Lung (tissue), 16 donors: ENCODE results near the gene IGFL4. TPM values are rescaled to one million over a fixed set of nuclear protein-coding genes. Genes with fewer than 3 reads are reported as not detected.

Source experiments
- ATAC-seq: fragments of 200-7000 bp; cut with Tn5 transposase; one replicate; pipeline ENCODE4 v1.9.1; 2020; ENCODE audit warnings: moderate number of reproducible peaks; ENCODE audit not compliant: insufficient read depth, low FRiP score
- DNase-seq, 3 donors: peaks; one replicate each; pipeline ENCODE4 v3.0.0-alpha.2; 2013 to 2017
- H3K27ac ChIP-seq, 2 donors: one replicate each; pipeline ENCODE4 v1.5.1; 2013; ENCODE audit warnings: mild to moderate bottlenecking in 2 of 2, moderate library complexity in 2 of 2, control low read depth in 1 of 2, inconsistent platforms in 1 of 2, low read depth in 1 of 2, low read length in 1 of 2
- H3K27me3 ChIP-seq, 3 donors: one replicate each; pipeline ENCODE4 v1.5.1; 2013; ENCODE audit warnings: low read length in 2 of 3; ENCODE audit not compliant: control insufficient read depth in 3 of 3, insufficient read depth in 3 of 3
- H3K36me3 ChIP-seq, 4 donors: one replicate each; pipeline ENCODE4 v1.5.1; 2013; ENCODE audit warnings: low read length in 4 of 4, mild to moderate bottlenecking in 1 of 4, moderate library complexity in 1 of 4; ENCODE audit not compliant: control insufficient read depth in 4 of 4, insufficient read depth in 4 of 4
- H3K4me1 ChIP-seq, 5 donors: one replicate each; pipeline ENCODE4 v1.5.1; 2013; ENCODE audit warnings: low read length in 5 of 5, mild to moderate bottlenecking in 2 of 5, moderate library complexity in 1 of 5; ENCODE audit not compliant: control insufficient read depth in 5 of 5, insufficient read depth in 5 of 5
- H3K4me3 ChIP-seq: one replicate; pipeline ENCODE4 v1.5.1; 2013; ENCODE audit warnings: mild to moderate bottlenecking, control low read depth, moderate library complexity
- H3K9ac ChIP-seq, 2 donors: one replicate each; pipeline ENCODE4 v1.5.1; 2013; ENCODE audit warnings: low read length in 2 of 2, control low read depth in 1 of 2; ENCODE audit not compliant: insufficient read depth in 1 of 2
- H3K9me3 ChIP-seq, 4 donors: one replicate each; pipeline ENCODE4 v1.5.1; 2013; ENCODE audit warnings: low read length in 3 of 4, mild to moderate bottlenecking in 1 of 4, moderate library complexity in 1 of 4; ENCODE audit not compliant: control insufficient read depth in 4 of 4, insufficient read depth in 3 of 4
- WGBS, 2 donors: extraction: QIAGEN DNeasy Blood & Tissue Kit; methylation state at CpG; one replicate each; pipeline ENCODE4 v1.1.7; 2013; 5-methylcytosine and 5-hydroxymethylcytosine counted together
- long read RNA-seq, 5 donors: transcript quantifications; one replicate each; lab custom pipeline, GENCODE V29; 2026
- polyA plus RNA-seq, 2 donors: library from polyadenylated mRNA; stranded (reverse); fragments of 200-250 nt; gene quantifications; one replicate each; pipeline ENCODE4 v1.2.1, GENCODE V29; 2013
- total RNA-seq, 2 donors: library from RNA; depleted of rRNA in 1 of 2; stranded (reverse); fragments of >200 nt in 1 of 2; gene quantifications; one replicate each; pipeline ENCODE4 v1.2.1, GENCODE V29; 2014 to 2021
- TF ChIP-seq, protein P1 (sequence below): IDR thresholded peaks from 2 replicates; pipeline ENCODE4 v1.5.1; 2012; ENCODE audit warnings: mild to moderate bottlenecking; ENCODE audit errors: control extremely low read depth, extremely low read depth
- donor health status: control.
- donor health status: control.
- donor health status: Bipolar disorder and iron deficiency.
- donor health status: healthy.
- donor health status: DM: yes; HTN: yes; CAD: no.

IGFL4 gene
- not detected for total RNA-seq
- not detected for polyA plus RNA-seq
- long read RNA-seq, donor 1, result 0 reads
- long read RNA-seq, donor 2, result 0 reads
- long read RNA-seq, donor 3, result 0 reads
- long read RNA-seq, donor 4, result 0 reads
- long read RNA-seq, donor 5, result 0 reads

GRCh38 chr19:46040952-46041500 lies at the start of gene IGFL4:
TSS of gene IGFL4 (minus strand) at chr19:46041002. CDS start at chr19:46040962, 40 bp downstream.
- 41 to 72% methylated on average over 7 of the region's 7 CpGs for WGBS, 2 donors
- Histone ChIP-seq H3K36me3 (no peaks in the 10 kb centered on the region), H3K9ac (no peak within 1 kb of the TSS), H3K9me3 (peaks cover 0 to 8% (median 0%) of the 10 kb centered on the region in 4 donors), H3K27ac (no peak within 1 kb of the TSS), H3K27me3 (peaks cover 2 to 3% (median 2%) of the 10 kb centered on the region in 3 donors), H3K4me1 (peaks cover 0 to 10% (median 0%) of the 10 kb centered on the region in 5 donors), H3K4me3 (no peak within 1 kb of the TSS)
- peak in 2 of 3 donors; percentile 26 to 67 for DNase-seq
- TF ChIP-seq, protein P1, sequence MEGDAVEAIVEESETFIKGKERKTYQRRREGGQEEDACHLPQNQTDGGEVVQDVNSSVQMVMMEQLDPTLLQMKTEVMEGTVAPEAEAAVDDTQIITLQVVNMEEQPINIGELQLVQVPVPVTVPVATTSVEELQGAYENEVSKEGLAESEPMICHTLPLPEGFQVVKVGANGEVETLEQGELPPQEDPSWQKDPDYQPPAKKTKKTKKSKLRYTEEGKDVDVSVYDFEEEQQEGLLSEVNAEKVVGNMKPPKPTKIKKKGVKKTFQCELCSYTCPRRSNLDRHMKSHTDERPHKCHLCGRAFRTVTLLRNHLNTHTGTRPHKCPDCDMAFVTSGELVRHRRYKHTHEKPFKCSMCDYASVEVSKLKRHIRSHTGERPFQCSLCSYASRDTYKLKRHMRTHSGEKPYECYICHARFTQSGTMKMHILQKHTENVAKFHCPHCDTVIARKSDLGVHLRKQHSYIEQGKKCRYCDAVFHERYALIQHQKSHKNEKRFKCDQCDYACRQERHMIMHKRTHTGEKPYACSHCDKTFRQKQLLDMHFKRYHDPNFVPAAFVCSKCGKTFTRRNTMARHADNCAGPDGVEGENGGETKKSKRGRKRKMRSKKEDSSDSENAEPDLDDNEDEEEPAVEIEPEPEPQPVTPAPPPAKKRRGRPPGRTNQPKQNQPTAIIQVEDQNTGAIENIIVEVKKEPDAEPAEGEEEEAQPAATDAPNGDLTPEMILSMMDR, result no peak
- no peak for ATAC-seq

DNA sequence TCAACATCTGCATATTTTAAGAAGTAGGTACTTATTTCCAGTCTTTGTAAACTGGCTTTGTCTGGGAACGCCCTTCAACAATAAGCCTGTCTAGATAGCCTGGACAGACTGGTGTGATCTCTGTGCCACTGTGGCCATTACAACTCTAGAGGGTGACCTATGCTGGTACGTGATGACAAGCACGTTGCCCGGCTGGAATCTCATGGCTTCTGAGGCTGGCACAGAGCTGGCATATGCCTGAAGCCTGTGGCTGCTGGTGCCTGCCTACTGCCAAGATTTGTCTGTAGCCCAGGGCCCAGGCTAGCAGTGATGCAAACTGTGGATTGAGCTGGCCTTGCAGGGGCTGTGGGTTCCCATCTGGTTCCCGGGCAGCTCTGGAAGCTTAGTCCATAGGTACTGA lies 49.6 kb upstream of the IGFL4 start:
- 94% methylated on average over 5 of the region's 5 CpGs for WGBS, 2 donors

DNA sequence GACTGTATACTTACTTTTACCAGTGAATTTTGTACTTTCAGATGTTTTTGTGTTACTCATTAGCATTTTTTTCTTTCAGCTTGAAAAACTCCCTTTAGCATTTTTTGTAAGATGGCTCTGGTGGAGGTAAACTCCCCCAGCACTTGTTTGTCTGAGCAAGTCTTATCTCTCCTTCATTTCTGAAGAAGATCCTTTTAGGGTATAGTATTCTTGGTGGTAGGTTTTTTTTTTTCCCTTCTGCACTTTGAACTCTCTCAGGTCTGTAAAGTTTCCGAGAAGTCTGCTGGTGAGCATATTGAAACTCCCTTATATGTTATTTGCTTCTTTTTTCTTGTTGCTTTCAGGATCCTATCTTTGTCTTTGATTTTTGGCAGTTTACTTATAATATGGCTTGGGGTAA lies 48.6 kb upstream of the IGFL4 start:
- 91 to 95% methylated on average over 1 of the region's 1 CpG for WGBS, 2 donors
- TF ChIP-seq, protein P1, result no peak
- H3K9me3 ChIP-seq, result peaks cover 0 to 17% (median 12%) of the 10 kb centered on the region in 4 donors

More for the DNA sequence above, 49.6 kb upstream of the IGFL4 start:
- Histone ChIP-seq H3K4me1 (no peaks in the 10 kb centered on the region), H3K27ac (no peak overlapping the region), H3K9me3 (peaks cover 0 to 17% (median 9%) of the 10 kb centered on the region in 4 donors), H3K36me3 (no peaks in the 10 kb centered on the region), H3K27me3 (peaks cover 0 to 2% (median 0%) of the 10 kb centered on the region in 3 donors), H3K4me3 (no peak overlapping the region), H3K9ac (no peak overlapping the region)
- TF ChIP-seq, protein P1, result no peak
- ATAC-seq (no peak), DNase-seq (no peak)

GRCh38 chr19:46088101-46088500 lies 47.3 kb upstream of the IGFL4 start:
- Histone ChIP-seq H3K4me1 (no peaks in the 10 kb centered on the region), H3K4me3 (no peak overlapping the region), H3K36me3 (no peaks in the 10 kb centered on the region), H3K27ac (no peak overlapping the region), H3K27me3 (peaks cover 0 to 2% (median 0%) of the 10 kb centered on the region in 3 donors), H3K9ac (no peak overlapping the region), H3K9me3 (peaks cover 0 to 17% (median 12%) of the 10 kb centered on the region in 4 donors)
- TF ChIP-seq, protein P1, result no peak
- no peak for DNase-seq
- WGBS, 2 donors, result 82 to 93% methylated on average over 2 of the region's 2 CpGs
- no peak for ATAC-seq

More for the DNA sequence above, 48.6 kb upstream of the IGFL4 start:
- ATAC-seq, result no peak
- no peak overlapping the region for H3K9ac ChIP-seq
- no peak overlapping the region for H3K27ac ChIP-seq
- no peak for DNase-seq
- peaks cover 0 to 2% (median 0%) of the 10 kb centered on the region in 3 donors for H3K27me3 ChIP-seq
- H3K36me3 ChIP-seq, result no peaks in the 10 kb centered on the region
- no peaks in the 10 kb centered on the region for H3K4me1 ChIP-seq
- no peak overlapping the region for H3K4me3 ChIP-seq
